Measurements from ENCODE around the gene TMEM169.

The TMEM169 gene

DNA sequence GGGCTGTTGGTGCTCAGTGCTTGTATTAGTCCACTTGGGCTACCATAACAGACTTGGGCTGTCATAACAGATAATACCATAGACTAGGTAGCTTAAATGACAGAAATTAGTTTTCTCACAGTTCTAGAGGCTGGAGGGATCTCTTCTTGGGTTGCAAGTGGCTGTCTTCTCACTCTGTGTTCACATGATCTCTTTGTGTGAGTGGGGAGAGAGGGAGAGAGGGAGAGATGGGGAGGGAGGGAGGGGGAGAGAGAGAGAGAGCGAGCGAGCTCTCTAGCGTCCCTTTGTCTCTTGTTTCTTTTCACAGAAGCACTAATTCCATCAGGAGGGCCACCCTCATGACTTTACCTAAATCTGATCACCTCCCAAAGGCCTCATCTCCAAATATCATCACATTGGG lies 23.0 kb downstream of the TMEM169 start:
- DNase-seq (ENCODE audit: low read depth in 2 of 2): no peak

GRCh38 chr2:216107320-216107719 lies 25.6 kb downstream of the TMEM169 start:
- DNase-seq (ENCODE audit: low read depth in 2 of 2): no peak

DNA sequence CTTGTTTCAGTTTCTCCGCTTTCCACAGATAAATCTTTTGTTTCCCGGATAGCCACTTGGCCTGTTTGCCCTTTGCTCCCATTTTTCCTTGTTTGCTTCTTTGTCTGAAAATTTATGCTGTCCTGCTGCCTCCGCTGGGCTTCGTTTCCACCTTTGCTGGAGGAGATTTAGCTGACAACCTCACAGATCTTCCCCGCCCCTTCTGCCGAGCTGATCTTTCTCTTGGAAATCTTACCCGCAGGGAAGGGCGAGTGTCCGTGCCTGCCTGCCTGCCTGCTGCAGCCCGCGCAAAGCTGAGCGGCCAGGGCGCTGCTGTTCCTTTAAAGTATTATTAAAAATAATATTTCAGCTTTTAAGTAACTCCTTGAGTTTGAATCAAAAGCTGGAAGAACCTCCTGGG lies 26.0 kb downstream of the TMEM169 start:
- DNase-seq (ENCODE audit: low read depth in 2 of 2): no peak

GRCh38 chr2:216108310-216108966 lies 26.7 kb downstream of the TMEM169 start:
- DNase-seq (ENCODE audit: low read depth in 2 of 2): no peak

DNA sequence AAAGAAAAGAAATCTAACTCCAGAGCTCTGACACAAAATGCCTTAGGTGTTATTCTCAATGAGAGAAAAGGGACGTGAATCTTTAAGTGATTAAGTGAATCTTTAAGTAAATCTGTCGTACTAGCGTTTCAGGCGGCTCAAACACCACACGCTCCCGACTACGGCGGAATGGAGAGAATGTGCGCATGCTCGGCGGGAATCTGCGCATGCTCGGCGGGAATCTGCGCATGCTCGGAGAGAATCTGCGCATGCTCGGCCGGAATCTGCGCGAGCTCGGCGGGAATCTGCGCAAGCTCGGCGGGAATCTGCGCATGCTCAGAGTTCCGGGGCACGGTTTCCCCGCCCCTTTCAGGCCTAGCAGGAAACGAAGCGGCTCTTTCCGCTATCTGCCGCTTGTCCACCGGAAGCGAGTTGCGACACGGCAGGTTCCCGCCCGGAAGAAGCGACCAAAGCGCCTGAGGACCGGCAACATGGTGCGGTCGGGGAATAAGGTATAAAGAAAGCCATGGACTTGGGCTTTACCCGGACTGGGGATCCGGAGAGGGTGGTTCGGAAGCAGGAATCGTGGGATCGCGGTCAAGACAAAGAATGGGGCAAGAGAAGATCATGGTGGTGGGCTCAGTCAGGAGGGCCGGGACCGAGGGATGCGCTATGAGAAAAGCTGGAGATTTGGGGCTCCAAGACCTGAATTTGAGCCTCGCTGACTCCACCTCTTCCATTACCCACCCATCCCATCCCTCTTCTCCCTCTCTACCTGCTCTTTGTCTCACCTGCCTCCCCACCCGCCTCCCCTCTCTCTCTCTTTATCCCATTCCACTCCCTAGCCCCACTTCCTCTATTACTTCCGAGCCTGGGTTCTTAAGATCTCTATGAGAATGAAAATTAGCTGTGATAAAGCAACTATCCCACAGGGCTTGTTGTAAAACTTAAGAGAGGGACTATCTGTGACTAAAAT lies 27.5 kb downstream of the TMEM169 start, which contains the start of gene XRCC5:
TSS of gene XRCC5 (plus strand) at position 382 of the 955 bp plus-strand sequence. CDS start at position 471, 89 bp downstream.
- peak; percentile 94 to 96 for DNase-seq (ENCODE audit: low read depth in 2 of 2)

GRCh38 chr2:216109962-216110614 lies 28.4 kb downstream of the TMEM169 start:
- DNase-seq (ENCODE audit: low read depth in 2 of 2): no peak

DNA sequence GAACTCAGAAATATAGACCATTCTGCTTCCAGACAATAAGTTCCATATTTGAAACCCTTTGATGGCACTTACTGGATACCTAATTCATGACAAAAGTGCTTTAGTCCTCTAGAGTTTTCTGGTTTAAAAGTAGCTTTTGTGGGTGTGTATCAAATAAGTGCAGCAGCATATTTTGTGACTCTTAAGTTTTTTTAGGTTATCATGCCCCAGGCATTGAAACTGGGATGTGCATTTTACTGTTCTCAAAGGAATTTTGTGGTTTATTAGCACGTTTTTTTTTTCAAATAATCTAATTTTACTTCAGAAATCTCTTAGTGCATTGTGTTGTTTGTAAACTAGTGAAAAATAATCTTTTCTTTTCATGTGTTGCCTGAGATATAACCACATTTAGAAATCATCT lies 28.9 kb downstream of the TMEM169 start:
- DNase-seq (ENCODE audit: low read depth in 2 of 2): no peak

DNA sequence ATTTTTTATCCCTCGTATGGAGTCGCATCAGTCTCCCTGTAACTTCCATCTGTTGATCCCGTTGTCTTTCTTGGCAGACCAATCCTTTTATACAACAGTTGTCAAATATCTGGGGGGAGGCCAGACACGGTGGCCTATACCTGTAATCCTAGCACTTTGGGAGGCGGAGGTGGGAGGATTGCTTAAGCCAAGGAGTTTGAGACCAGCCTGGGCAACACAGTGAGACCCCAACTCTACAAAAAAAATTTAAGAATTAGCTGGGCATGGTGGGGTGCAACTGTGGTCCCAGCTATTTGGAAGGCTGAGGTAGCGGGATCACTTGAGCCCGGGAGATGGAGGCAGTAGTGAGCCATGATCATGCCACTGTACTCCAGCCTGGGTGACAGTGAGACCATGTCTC lies 29.4 kb downstream of the TMEM169 start:
- no peak for DNase-seq (ENCODE audit: low read depth in 2 of 2)

DNA sequence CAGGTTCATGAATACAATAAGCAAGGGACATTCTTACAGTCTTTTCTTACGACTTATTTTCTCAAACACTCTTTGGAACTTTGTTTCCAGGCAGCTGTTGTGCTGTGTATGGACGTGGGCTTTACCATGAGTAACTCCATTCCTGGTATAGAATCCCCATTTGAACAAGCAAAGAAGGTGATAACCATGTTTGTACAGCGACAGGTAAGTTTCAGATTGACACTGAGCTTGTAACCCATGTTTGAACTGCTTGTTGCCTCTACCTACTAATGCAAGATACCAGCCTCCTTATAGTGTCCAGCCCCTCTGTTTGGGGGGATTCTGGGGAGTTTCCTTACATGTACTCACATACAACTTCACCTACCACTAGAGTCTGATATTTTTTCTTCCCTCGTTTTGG lies 31.2 kb downstream of the TMEM169 start:
- no peak for DNase-seq (ENCODE audit: low read depth in 2 of 2)

DNA sequence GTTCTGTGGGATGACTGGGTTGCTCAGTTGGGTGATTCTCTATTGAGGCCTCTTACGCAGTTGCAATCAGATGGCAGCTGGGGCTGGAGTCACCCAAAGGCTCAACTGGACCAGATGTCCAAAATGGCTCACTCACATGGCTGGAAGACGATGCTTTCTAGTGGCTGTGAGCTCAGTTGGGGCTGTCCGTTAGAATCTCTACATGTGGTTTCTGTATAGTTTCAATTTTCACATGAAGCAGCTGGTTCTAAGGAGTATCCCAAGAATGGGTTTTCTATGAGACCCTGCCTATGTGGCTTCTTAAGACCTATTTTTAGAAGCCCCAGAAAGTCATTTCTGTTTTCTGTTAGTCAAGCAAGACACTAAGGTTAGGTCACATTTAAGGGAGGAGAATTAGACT lies 31.9 kb downstream of the TMEM169 start:
- no peak for DNase-seq (ENCODE audit: low read depth in 2 of 2)

DNA sequence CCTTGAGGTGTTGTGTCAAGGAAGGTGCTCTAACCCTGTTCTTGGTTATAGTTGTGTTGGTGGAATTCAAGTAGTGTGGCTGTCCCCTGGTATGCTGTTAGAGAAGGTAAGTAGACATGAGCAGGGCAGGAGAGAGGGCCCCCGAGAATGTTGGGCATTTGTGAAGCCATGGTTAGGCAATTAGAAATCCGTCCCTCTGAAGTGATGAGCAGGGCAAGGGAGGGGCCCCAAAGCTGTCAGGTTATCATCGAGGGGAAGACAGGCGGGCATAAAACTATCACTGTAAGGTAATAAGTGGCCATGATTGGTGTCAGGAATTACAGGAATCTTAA lies 32.6 kb downstream of the TMEM169 start:
- no peak for DNase-seq (ENCODE audit: low read depth in 2 of 2)

GRCh38 chr2:216114714-216115531 lies 33.2 kb downstream of the TMEM169 start:
- DNase-seq (ENCODE audit: low read depth in 2 of 2): peak; percentile 93 to 95

GRCh38 chr2:216116418-216116817 lies 34.7 kb downstream of the TMEM169 start:
- DNase-seq (ENCODE audit: low read depth in 2 of 2): no peak

- DNase-seq (ENCODE audit: low read depth in 2 of 2): no peak
Observed at GRCh38 chr2:216117561-216118340, 36.0 kb downstream of the TMEM169 start.

DNA sequence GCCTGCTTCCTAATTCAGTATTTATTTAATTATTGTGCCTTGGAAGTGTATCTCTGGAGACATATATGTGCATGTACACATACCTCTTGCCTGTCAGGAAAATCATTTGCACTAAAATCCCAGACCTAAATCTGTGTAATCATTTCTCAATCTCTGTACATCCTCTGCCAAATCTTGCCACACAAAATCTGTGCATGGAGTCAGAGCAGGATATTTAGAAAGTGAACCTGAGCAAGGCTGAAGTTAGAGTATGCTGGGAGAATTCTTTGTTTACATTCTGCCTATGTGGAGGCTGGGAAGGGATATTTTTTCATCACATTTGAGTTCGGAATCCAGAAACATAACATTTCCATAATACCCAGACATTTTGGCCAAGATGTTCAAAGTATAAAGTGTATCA lies 36.8 kb downstream of the TMEM169 start:
- no peak for DNase-seq (ENCODE audit: low read depth in 2 of 2)

DNA sequence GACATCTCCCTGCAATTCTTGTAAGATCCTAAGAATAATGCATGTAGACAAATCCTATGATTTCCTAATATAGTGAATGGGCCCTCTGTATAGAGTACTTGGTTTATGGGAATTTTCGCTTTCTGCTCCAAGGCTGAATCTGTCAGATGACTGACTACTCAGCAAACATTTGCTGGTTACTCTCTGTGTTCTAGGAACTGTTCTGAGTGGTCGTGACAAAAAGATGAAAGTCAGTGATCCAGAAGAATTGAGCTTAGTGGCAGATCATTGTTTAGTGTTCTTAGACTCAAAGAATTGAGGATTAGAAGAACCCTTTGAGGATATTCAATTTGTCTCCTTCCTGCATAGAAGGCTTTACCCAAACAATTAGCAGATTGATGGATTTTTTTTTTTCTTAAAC lies 37.4 kb downstream of the TMEM169 start:
- no peak for DNase-seq (ENCODE audit: low read depth in 2 of 2)

DNA sequence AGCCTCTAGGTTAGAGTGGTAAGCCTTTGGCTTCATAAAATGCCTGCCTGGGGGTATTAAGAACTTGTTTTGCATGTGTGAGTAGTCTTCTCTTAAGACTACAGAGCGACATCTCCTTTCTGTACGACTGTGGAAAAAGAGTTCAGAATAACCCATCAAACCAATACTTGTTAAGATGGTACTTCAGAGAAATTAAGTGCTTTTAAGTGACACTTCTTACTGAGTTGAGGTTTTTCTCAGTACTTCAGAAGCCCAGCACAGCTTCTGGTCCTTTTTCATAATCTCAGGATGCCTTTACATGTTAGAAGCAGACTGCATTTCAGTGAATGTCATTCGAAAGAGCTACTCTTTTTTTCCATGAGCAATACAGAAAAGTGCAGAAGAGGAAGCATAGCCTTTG lies 38.3 kb downstream of the TMEM169 start:
- no peak for DNase-seq (ENCODE audit: low read depth in 2 of 2)

- no peak for DNase-seq (ENCODE audit: low read depth in 2 of 2)
Observed at GRCh38 chr2:216121255-216121654, 39.5 kb downstream of the TMEM169 start.

- DNase-seq (ENCODE audit: low read depth in 2 of 2): no peak
Observed at GRCh38 chr2:216126943-216127342, 45.2 kb downstream of the TMEM169 start.

DNA sequence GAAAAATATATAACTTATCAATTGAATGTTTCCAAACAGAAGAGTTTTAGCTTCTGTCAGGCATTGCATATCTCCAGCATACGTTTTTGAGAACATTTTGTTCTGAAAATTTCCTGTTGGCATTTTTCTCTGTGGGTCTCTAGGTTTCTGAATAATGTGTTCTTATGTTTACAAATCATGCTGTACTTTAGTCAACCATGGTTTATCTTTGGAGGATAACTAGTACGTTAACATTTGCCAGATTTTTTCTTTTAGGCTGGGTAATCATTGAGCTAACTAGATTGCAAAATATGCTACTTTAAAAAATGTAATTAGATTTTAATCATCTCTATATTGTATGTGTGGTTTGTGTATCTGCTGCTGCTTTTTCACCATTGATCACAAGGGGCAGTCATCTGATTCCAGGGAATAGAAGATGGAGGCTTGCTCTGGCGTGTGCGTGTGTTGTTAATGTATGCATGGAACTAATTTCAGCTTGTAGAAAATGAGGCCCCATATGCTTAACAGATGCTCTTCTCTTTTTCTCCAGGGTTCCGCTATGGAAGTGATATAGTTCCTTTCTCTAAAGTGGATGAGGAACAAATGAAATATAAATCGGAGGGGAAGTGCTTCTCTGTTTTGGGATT lies 48.7 kb downstream of the TMEM169 start:
- DNase-seq (ENCODE audit: low read depth in 2 of 2): no peak

Data from activated CD8-positive, alpha-beta memory T cell treated with anti-CD3 and anti-CD28 coated beads for 4 hours (primary cell).